ENCODE results near the gene UGT1A8.
"Not testable (repeated sequence)": the region's sequence is repeated elsewhere in the genome, so short reads cannot be mapped to it uniquely, and the experiment has no call there.

UGT1A8 gene

GRCh38 chr2:233627331-233628025 is 10.0 kb downstream of the UGT1A8 start:
- TF ChIP-seq CTCF (IDR thresholded peaks at IDR 0.05; ENCODE audit: low read depth, low read length, missing control alignments), result no peak
- in situ Hi-C loops (cut with HindIII; ENCODE audit: low pct_ligation_motif_present, low sequenced_read_pairs), result no loop called here
- H3K27me3 ChIP-seq (replicated peaks), result no peaks in the 10 kb centered on the region
- no peak for DNase-seq
- no peak overlapping the region for H3K4me3 ChIP-seq (ENCODE audit: low read depth, low read length)
- H3K36me3 ChIP-seq (replicated peaks), result no peaks in the 10 kb centered on the region
- H3K27ac ChIP-seq, result no peak overlapping the region

GRCh38 chr2:233636306-233636705 is 18.9 kb downstream of the UGT1A8 start, which contains the start of gene UGT1A10:
Gene UGT1A10, plus strand, starts transcription at chr2:233636448. Its CDS starts 75 bp downstream, at chr2:233636523.
- H3K36me3 ChIP-seq (replicated peaks); DNase-seq; H3K27me3 ChIP-seq (replicated peaks); in situ Hi-C loops (cut with HindIII; ENCODE audit: low pct_ligation_motif_present, low sequenced_read_pairs); H3K27ac ChIP-seq; H3K4me3 ChIP-seq (ENCODE audit: low read depth, low read length): not testable (repeated sequence)

GRCh38 chr2:233638836-233639235 is 21.4 kb downstream of the UGT1A8 start:
- DNase-seq, result no peak
- in situ Hi-C loops (cut with HindIII; ENCODE audit: low pct_ligation_motif_present, low sequenced_read_pairs), result no loop called here

GRCh38 chr2:233639860-233640259 is 22.4 kb downstream of the UGT1A8 start:
- in situ Hi-C loops (cut with HindIII; ENCODE audit: low pct_ligation_motif_present, low sequenced_read_pairs), result no loop called here
- TF ChIP-seq CTCF (IDR thresholded peaks at IDR 0.05; ENCODE audit: low read depth, low read length, missing control alignments), result no peak
- Histone ChIP-seq H3K4me3 (ENCODE audit: low read depth, low read length) (no peak overlapping the region), H3K36me3 (replicated peaks) (no peaks in the 10 kb centered on the region), H3K27me3 (replicated peaks) (no peaks in the 10 kb centered on the region), H3K27ac (no peak overlapping the region)
- no peak for DNase-seq

More at GRCh38 chr2:233638836-233639235, 21.4 kb downstream of the UGT1A8 start:
- Histone ChIP-seq H3K36me3 (replicated peaks) (no peaks in the 10 kb centered on the region), H3K27ac (no peak overlapping the region), H3K4me3 (ENCODE audit: low read depth, low read length) (no peak overlapping the region), H3K27me3 (replicated peaks) (no peaks in the 10 kb centered on the region)
- TF ChIP-seq CTCF (IDR thresholded peaks at IDR 0.05; ENCODE audit: low read depth, low read length, missing control alignments), result no peak

- Histone ChIP-seq H3K27ac (no peak overlapping the region), H3K4me3 (ENCODE audit: low read depth, low read length) (no peak overlapping the region), H3K36me3 (replicated peaks) (no peaks in the 10 kb centered on the region), H3K27me3 (replicated peaks) (no peaks in the 10 kb centered on the region)
- no peak for DNase-seq
- in situ Hi-C loops (cut with HindIII; ENCODE audit: low pct_ligation_motif_present, low sequenced_read_pairs), result no loop called here
- TF ChIP-seq CTCF (IDR thresholded peaks at IDR 0.05; ENCODE audit: low read depth, low read length, missing control alignments), result peak; percentile 55
Measured at GRCh38 chr2:233643128-233643527, 25.7 kb downstream of the UGT1A8 start.

GRCh38 chr2:233646033-233646432 is 28.6 kb downstream of the UGT1A8 start:
- DNase-seq; in situ Hi-C loops (cut with HindIII; ENCODE audit: low pct_ligation_motif_present, low sequenced_read_pairs); H3K27me3 ChIP-seq (replicated peaks); H3K36me3 ChIP-seq (replicated peaks); H3K27ac ChIP-seq; H3K4me3 ChIP-seq (ENCODE audit: low read depth, low read length): not testable (repeated sequence)

- in situ Hi-C loops (cut with HindIII; ENCODE audit: low pct_ligation_motif_present, low sequenced_read_pairs), result no loop called here
- Histone ChIP-seq H3K27ac (no peak overlapping the region), H3K27me3 (replicated peaks) (no peaks in the 10 kb centered on the region), H3K4me3 (ENCODE audit: low read depth, low read length) (no peak overlapping the region), H3K36me3 (replicated peaks) (no peaks in the 10 kb centered on the region)
- no peak for DNase-seq
- no peak for TF ChIP-seq CTCF (IDR thresholded peaks at IDR 0.05; ENCODE audit: low read depth, low read length, missing control alignments)
Measured at GRCh38 chr2:233650981-233651380, 33.5 kb downstream of the UGT1A8 start.
